Central memory CD4-positive, alpha-beta T cell (primary cell): ENCODE data around the gene PSMB3.

Source experiments
- DNase-seq: peaks from one replicate; pipeline ENCODE4 v3.0.0; 2022

The PSMB3 gene

DNA sequence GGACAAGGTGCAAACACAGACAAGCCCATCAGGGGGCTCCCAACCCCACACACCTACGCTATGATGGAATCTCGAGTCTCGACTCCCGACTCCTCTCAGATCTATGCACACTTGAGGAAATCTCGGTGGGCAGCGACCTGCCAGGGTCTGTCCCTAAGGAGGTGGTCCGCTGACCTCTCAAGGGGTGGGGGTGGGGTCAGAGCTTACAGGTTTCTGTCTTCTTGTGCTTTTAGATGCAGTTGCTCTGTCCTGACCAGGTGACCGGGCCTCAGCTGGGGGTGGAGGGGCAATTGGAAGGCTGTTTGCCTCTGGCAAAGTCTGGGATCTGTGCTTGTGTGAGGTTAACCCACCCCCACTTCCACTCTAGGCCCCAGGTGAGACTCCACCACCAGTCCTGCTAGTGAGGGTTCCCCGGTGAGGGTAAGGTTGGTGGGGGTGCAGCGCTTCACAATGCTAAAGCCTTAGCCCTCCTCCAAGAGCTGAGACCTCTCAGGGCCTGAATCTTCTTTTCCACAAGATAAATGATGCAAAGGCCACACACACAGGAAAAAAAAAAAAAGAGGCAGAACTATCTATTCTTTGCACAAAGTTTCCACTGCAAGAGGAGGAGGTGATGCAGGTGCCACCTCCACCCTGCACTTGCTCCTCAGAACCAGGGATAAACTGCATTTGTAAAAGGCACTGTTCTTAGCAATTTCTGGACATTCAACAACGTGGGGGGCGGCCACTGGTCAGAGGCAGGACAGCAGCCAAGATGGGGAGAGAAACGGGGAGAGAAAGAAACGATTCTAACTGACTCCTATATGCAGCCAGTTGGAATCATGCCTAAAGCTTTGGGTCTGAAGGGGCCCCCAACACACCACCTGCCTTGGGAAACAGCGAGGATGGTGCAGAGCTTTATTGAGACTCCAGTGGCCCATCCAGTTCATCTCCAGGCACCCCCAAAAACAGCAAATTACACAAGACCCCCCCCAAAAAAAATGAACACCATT lies 18.3 kb upstream of the PSMB3 start:
- no peak for DNase-seq

DNA sequence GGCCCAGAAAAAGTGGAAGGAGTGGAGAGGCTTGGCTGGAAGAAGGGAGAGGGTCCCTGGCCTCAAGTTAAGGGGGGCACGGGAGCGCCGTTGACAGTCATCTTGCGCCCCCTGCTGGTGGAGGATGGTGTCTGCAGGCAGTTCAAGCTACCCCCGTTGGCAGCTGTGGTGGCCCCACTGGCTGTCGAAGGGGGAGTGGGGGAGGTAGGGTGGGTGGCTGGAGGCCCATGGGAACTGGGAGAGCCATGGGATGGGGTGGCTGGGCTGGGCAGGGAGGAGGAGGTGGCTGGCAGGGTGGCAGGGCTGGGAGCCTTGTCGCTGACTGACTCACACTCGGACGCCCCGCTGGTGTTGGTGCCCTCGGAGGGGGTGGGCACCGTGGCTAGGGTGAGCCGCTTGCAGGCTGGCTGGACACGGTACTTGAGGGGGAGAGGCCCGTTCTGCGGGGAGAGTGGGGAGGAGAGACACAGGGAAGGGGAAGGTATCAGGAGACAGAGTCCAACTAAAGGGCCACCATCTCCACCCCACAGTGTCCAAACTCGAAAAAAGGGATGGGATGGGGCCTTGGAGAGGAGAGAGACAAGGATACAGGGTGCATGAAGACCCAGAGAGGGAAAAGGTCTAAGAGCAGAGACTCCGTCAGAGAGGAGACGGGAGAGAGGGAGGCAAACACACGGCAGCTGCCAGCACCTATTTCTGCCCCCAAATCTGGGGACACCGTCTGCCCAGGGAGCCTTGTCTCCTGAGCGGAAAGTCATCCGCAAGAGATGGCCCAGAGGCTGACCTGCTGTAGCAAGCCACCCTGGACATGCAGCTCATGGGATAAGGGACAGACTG lies 17.2 kb upstream of the PSMB3 start:
- peak; percentile 53 for DNase-seq

DNA sequence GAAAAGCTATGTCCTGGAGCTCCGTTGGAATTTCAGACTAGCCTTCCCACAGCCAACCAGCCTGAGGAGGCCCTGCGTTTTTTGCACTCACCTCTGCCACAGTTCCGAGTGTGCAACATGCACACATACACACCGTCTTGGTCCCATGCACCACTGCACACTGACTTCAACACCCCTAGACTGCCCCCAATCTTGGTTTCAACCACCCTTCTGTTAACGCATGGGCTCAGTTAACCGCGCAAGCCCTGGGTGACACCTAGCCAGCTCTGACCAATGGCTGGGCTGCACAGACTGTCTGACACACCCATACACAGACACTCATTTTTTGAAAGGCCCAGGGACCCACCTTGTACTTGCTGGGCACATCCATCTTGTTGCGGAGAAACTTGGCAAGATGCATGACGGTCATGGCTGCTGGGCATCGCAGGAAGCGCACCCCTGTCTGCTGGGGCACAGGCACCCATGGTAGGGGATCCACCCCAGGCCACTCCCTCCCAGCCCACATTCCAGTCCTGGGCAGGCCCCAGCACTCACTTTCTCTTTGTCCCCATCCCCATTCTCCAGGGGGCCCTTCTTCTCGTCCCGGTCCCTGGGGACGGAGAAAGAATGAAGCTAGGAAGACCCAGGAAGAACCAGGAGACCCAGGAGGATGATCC lies 14.4 kb upstream of the PSMB3 start:
- DNase-seq: no peak

DNA sequence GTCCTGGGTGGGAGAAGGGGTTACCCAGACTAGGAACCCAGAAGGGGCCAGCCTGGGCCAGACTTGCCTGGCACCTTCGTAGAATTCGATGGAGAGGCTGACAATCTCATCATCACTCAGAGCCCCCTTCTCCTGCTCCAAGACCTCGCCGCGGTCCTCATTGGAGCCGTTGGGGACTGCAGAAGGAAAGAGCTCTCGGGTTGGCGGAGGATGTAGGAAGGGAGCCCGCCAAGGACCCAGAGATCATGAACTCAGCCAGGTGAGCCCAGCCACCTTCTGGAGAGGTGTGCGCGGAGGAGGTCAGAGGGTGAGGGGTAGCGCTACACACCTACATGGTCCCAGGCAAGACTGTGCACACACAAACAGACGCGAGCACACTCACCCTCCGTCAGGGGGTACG lies 13.9 kb upstream of the PSMB3 start:
- DNase-seq: no peak

DNA sequence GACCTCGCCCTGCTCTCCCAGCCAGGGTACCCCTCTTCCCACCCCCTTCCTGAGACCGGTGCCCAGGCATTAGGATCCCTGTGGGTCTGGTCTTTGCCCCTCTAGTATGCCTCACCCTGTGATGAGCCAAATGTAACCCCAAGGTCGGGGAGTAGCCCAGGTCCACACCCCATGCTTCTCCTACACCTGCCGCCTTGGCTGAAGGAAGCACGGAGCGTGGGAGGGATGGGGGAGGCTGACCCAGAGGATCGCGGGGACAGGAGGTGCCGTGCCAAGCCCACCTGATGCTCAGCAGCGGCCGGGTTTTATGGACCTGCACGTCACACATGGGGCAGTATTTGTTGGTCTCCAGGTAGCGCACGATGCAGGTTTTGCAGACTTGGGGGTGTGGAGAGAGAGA lies 13.2 kb upstream of the PSMB3 start:
- DNase-seq: no peak

DNA sequence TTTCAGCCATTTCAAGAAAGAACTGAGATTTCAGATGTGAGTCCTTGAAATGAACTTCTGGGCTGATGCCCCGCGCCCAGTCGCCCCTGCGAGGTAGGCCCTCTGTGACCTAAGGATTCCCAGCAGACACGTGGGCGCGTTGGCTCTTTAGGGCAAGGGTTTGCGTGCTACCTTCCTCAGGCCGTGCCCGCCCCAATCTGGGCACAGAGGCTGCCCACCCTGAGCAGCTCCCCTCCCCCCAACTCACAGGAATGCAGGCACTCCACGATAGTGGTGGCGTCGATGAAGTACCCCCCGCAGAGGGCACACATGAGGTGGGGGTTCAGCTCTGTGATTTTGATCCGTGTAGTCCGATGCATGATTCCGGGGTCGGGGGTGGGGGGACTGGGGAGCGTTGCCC lies 12.5 kb upstream of the PSMB3 start:
- no peak for DNase-seq

DNA sequence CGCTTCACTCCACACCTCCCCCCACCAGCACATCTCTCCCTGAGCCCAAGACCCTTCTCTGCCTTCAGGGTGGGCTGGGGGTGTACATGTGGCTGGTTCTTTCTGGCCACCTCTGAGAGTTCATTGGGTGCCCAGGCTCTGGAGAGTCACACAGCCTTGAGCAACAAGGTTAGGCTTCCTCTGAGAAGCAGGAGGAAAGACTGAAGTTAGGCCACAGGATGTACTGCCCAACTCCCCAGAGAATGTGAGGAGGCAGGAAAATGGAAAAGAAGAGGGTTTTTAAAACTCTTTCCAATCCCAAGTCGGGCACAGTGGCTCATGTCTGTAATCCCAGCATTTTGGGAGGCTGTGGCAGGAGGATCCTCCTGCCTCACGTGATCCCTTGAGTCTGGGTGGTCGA lies 11.7 kb upstream of the PSMB3 start:
- DNase-seq: no peak

DNA sequence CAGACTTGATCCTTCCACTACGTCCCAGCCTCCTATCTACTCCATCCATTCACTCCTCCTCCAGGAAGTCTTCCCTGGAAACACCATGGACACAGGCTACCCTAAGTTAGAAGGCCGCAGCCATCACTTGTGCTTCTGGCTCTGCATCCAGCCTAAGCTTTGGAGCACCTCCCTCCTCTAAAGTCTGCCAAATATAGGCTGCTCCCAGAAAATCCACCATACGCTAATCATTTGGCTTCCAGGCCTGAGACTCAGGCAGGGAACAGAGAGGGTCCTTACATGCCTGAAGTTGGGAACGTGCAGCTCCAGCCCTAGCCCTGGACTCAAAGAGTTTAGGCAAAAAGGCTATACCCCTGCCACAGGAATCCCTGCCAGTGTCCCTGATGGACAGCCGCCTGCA lies 11.1 kb upstream of the PSMB3 start:
- DNase-seq: no peak

DNA sequence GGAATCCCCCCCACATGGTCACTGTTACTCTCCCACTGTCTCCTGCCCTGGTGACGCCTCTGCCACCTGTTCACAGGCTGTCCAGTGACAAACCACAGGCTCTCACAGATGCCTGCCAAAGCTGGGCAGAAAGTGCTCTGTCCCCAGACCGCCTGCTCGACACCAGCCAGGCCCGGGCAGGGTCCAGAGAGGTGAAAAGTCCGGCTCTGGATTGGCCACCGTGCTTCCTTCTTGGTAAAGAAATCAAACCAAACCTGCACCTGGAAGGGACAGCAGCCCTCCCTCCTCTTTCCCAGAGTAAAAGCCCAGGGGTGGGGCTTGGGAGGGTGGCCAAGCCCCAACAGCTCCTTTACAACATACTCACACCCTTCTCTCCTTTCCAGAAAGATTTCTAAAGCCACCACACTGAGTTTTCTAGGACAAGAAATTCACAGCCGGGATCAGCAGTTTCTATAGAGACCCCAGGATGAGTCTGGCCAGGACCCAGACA lies 10.6 kb upstream of the PSMB3 start:
- DNase-seq: no peak

DNA sequence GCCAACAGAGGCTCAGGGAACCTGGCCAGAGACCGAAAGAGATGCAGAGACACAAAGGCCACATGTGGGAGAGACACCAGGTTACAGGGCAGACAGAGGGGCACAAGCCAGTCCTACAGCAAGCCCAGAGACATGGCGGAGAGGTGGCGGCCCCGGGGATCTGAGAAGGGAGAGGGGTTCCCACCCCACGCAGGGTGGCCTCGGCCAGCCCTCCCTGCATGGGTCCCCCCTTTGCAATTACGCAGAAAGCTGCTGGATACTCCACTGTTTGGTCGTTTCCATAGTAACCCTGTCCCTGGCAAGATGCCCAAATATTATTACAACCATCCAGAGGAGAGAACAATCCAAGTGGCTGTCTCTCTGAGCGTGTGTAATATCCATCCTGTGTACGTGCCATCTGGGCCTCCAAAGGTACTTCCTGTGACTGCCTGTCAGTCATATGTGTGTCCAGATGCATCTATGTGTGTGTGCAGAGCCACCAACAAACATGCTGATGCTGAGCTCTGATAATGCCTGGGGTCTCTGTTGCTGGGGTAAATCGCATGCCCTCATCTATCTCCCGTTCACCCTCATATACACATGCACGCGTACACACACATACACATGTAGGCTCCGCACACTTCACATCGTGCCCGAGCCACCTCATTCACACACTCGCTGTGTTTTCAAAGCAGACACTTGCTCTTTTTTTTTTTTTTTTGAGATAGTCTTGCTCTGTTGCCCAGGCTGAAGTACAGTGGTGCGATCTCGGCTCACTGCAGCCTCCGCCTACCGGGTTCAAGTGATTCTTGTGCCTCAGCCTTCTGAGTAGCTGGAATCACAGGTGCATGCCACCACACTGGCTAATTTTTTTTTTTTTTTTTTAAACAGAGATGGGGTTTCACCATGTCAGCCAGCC lies 9.9 kb upstream of the PSMB3 start:
- no peak for DNase-seq

DNA sequence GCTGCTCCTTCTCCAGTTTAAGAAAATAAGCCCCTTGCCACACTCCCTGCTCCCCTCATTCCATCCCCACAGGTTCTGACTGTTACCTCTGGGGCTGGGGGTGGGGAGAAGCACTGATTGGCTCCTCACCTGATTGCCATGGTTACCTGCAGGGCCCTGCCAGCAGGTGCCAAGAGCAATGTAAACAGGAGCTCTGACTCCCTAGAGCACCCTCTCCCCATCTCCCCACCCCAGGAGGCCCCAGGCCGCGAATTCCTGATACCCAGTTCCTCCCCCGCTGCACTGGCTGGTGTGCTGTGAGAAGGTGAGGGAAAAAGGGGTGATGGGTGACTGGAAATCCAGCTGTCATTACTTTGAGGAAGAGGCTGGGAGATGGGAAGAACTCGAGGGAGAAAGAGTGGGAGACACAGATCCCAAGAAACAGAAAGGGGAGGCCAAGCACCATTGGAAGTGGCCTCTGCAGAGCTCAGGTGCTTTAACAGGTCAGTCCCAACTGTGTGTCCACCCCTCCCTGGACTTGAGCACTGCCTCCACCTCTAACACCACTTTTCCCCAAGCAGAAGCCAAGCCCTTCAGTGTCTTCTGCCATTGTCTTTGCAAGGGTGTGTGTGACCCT lies 8.9 kb upstream of the PSMB3 start:
- DNase-seq: no peak

DNA sequence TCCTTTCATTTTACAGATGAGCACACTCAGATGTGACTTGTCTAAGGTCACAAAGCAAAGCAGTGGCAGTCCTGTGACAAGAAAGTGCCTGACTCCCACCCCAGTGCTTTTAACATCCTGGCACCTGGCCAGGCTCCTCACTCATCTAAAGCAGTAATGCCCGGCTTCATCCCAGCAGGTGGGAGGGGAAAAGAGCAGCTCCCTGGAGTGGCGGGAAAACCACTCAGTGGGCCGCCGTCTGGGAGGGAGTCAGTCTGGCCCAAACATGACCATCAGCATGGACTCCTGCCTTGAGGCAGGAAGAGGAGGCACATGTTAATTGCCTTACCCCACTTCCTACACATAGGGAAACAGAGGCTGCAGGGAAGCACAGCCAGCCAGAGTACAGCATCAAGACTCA lies 7.0 kb upstream of the PSMB3 start:
- DNase-seq: no peak

DNA sequence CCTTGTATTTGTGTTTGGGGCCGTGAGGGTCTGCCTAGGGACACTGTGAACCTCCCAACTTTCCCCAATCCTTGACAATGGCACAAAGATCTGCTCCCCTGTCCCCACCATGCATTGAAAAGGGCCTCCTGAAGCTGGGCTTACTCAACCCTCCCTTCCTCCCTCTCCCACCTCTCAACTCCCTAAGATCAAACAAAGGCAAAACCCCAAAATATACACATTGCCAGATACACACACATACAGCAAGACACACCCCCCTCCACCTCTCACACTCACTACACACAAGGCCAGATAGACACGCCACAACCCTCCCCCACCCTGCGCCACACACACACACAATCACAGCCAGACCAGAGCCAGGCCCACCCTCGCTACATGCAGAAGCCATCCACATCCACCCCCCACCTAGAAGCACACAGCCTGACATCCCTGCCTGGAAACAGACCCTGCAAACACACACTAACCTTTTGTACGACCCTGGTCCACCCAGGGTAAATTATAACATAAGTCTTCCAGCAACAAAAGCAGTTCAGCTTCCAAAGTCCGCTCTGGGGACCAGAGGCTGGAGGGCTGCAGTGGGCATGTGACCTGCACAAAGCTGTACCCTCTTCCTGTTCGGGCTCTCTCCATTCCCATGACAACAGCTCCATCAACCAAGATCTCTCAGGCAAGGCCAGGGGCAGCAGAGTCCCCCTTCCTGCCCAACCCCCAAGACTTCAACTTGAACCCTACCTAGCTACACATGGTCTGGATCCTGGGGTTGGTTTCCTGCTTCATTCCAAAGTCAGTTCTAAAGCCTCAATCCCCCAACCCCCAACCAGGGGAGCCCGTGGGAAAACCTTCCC lies 6.3 kb upstream of the PSMB3 start:
- DNase-seq: no peak

DNA sequence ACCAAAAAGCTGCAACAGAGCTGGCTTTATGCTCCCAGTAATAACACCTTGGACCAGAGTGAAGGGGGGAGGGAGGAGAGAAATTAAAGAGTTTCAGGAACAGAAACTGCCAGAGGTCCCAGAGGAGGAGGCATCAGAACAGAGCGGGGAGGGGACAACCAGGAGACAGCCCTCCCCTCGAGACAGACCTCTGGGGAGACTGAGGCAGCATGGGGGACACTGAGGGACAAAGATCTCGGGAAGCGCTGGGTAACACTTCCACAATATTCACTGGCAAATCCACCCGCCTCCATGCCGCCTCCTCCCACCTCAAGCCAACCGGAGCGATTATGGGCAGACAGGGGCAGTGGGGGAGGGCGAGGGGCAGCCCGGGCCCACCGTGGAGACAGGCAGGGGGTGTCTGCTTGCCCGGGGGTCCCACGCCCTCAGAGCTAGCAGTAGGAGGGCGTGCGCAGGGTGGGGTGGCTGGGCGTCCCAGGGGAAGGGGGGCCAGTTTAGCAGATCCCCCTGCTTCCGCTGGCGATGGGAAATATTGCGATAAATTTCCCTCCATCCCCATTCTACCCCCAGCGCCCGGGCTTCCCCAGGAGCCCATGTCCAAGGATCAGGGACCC lies 5.6 kb upstream of the PSMB3 start:
- no peak for DNase-seq

DNA sequence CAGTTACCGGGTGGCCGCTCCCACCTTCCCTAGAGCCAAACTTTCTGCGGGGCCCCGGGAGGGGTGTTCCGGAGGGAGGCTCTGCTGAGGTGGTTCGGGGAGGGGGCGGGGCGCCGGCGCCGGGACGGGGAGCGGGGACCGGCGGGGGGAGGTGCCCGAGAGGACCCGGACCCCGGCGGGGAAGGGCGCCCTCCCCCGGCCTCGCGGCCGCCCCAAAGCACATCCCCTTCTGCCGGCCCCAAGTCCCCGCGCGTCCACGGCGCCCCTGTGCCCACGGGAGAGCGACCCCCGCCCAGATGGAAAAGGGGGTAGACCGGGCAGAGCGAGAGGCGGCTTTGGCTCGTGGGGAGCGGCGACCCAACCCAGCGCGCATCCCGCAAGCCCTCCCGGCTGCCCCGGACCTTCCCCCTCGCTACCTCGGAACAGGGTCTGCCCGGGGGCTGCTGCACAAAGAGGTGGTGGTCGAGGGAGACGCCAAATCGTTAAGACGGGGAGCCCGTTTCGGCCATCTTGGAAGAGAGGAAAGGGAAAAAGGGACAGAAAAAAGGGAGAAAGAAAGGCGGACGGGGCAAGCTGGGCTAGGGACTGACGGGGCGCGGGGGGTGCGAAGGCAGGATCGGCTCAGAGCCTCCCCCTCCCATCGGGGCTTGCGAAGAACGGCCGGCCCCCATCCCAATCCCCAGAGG lies 4.9 kb upstream of the PSMB3 start:
- DNase-seq: no peak

DNA sequence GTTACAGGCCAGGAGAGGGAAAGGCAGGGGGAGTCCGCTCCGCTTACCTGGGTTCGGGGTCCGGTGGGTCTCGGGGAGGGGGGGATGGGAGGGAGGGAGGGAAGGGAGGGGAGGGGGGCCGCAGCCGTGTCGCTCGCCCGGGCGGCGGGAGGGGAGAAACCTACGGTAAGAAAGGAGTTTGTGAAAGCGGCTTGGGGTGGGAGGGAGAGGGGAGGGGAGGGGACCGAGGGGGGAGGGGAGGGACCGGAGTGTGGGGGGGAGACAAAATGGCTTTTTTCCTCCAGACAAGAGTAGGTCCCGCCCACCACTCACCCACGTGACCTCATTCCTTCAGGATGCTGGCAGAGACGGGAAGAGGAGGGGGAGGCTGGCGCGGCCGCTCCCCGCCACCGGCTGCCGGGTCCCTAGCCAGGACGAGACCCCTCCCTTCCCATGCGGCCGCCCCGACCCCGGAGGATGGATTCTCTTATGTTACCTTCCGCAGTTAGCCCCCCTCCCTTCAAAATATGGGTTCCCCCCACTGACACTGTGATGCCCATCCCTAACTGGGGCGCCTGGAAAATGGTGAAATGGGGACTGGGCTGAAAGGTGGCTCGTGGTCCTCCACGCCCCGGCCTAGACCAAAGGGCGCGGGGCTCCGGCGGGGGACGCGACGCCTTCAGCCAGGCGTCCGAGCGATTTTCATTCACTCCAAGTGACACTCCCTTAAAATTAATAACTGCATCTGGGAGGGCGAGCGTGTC lies 4.2 kb upstream of the PSMB3 start, which contains the start of gene PCGF2:
Gene PCGF2 (minus strand): TSS at position 188 of the 743 bp plus-strand sequence. CDS start 7,934 bp downstream, outside the sequence.
- no peak for DNase-seq

DNA sequence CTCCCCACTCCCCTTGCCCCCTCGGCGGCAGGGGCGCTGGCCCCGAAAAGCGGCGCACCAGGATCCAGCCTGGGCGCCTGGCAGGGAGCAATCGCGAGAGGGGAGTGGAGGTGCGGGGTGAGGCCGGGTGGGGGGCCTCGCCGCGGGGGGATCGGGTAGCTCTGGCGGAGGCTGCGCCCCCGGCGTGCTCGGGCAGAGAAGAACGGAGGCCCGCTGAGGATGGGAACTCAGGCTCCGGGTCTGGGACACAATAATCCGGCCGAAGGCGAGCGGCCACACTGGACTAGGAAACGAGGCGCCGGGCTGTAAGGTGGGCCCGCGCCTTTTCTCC lies 3.7 kb upstream of the PSMB3 start:
- no peak for DNase-seq

DNA sequence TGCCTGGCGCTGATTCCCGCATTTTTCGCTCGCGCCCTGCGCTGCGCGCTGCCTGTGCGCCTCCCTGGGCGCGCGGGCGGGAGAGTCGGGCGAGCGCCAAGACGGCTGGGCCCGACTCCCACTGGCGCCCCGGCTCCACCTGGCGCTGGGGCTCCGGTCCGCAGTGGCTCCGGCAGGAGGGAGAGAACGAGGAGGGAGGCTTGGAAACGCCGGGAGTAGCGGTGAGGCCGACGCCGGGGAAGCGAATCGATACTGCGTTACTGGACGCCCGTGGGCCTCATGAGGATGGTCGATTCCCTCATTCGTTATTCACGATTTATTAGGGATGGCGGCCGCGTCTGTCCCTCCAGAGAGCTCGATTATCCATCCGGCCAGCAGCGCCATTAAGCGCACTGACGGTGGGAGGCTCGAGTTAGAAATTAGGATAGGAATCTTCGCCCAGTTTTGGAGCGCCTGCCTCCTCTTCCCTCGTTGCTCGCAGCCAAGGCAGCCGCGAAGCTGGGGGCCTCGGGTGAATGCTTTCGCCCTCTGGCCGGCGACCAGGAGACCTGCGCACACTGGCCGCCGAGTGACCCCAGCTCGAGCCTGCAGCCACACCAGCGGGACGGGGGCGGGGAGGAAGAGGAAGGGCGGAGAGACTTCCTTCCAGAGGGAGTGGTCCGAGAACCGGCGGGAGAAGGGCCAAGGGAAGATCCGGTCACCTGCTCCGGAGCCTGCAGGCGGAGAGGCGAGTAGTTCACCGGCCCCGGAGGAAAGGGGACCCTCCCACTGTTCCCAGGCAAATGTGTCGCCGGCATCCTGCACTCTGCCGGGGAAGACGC lies 3.1 kb upstream of the PSMB3 start:
- DNase-seq: no peak
